GM19452 (cell line): Measurements from ENCODE around the gene PAM16.

Source experiments
- ATAC-seq: cut with Tn5 transposase; IDR thresholded peaks from one replicate; pipeline ENCODE4 v1.9.1; 2021; ENCODE audit not compliant: unreplicated experiment

PAM16 gene

DNA sequence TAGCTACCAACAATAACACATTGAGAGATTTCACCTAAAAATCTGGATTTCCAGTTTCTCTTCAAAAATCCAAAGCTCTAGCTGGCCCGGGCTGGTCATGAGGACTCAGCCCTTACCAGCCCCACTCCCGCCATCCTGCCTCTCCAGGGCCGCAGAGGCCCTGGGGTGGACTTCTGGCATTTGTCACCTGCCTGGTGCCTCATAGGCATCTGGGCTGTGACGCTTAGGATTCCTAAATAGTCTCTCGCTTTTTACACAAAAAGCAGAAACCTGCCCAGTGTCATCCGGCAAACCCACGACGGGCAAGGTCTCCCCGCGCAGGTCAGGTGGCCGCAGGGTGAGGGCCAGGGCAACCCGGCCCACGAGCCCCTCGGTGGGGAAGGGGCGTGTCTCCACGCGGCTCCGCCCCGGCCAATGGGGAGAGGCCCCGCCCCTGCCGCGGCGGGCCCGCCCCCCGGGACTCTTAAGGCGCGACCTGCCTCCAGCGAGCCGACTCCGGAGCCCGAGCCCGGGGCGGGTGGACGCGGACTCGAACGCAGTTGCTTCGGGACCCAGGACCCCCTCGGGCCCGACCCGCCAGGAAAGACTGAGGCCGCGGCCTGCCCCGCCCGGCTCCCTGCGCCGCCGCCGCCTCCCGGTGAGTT lies 20.4 kb upstream of the PAM16 start, which contains the start of gene VASN:
VASN (plus strand) TSS at position 492 of the 644 bp plus-strand sequence. CDS start 9,030 bp downstream, outside the sequence.
- ATAC-seq: peak; percentile 61

GRCh38 chr16:4370570-4371356 lies 19.6 kb upstream of the PAM16 start:
- no peak for ATAC-seq

DNA sequence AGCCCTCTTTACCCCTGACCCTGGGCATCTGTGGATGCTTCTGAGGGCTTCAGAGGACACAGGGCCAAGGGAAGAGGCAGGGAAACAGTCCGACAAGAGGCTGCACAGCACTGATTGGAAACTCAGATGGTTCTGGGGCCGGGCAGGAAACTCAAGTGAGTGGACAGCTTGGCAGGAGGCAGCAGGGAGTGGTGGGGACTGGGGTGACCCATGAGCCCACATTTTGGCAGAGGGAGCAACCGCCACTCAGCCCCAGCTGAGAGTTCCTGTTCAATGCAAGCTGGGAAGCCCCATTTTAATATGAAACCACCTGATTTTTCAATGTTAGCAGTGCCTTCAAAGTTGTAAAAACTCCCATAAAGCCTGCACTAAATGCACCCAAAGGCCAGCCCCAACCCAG lies 19.0 kb upstream of the PAM16 start:
- no peak for ATAC-seq

DNA sequence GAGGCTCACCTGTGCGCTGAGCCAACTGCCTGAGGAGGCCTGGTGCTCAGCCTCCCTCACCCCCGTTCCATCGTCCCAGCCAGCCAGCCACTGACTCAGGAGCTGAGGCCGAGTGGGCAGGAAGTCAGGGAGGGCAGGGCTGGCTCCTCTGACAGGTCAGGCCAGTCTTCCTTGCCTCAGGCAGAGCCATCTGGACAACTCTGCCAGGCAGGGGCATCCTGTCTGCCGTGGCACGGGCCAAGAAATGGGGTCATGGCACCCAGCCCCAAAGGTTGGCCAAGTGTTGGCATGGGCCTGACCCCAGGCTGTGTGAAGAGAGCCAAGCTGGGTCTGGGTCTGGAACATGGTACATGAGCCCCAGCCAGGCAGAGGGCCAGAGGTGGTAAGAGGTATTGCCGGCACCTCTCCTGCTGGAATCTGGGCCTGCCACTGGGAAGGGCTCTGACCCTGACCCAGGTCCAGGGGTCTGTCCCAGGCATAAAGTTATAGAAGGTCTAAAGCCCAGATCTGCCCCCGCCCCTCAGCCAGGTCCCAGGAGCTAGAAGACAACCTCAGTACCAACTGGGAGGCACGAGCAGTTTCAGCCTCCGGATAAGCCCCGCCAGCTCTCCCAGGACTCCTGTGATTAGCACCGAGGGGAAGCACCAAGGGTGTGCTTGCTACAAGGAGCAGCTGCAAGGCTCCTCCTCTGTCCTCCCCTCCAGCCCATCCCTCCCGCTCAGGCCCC lies 18.0 kb upstream of the PAM16 start:
- no peak for ATAC-seq

GRCh38 chr16:4367393-4367856 lies 16.3 kb upstream of the PAM16 start:
- ATAC-seq: no peak

DNA sequence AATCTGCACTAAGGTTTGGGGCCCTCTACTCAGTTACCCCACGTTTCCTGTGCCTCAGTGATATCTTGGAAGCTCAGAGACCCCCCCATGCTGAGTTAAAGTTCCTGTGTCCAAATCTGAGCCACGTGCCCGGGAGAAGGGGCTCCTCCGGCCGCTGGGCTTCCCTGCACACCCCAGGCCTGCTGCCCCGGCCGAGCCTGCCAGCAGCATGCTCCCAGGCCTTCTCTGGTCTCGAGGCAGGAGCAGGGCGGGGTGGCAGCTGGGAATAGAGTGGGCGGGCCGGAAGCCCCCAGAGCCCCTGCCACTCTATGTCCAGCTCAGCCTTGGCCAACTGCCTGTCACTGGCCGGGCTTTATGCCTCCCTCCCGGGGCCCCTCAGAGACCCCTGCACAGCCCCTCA lies 14.9 kb upstream of the PAM16 start:
- ATAC-seq: no peak

- ATAC-seq: no peak
Observed at GRCh38 chr16:4365615-4366014, 14.5 kb upstream of the PAM16 start.

- no peak for ATAC-seq
Observed at GRCh38 chr16:4365014-4365406, 13.9 kb upstream of the PAM16 start.

DNA sequence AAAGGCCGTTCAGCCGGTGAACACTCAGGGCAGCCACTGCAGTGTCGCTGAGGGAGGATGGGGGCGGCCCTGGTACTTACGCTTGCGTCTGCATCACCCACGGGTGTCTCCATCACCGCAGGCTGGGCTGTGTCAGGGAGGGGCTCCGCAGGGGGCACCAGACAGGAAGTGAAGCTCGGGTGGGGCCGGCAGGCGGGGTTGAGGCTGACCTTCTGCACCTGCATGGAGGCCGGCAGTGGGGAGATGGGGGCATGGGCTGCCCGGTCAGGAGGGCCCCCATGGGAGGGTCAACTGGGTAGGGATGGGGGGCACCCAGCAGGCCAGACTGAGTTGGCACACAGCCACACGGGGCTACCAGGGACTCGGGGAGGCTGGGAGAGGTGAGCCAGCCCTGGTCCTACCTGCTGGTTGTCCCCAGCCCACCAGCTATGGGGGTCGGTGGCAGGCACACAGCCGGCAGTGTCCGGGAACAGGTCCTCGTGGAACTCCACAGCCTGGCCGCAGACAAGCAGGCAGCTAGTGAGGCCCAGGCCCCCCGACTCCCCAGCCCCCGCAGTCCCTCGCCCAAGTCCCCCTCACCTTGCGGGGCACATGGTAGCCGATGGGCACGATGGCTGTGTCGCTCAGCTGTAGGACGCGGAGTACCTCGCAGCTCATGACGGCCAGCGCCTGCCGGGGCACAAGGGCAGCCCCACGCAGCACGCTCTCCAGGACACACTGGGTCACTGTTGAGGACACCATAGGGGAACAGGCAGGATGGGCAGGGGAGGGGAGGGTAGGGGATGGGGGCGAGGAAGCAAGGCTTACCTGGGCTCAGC lies 13.3 kb upstream of the PAM16 start:
- ATAC-seq: no peak

DNA sequence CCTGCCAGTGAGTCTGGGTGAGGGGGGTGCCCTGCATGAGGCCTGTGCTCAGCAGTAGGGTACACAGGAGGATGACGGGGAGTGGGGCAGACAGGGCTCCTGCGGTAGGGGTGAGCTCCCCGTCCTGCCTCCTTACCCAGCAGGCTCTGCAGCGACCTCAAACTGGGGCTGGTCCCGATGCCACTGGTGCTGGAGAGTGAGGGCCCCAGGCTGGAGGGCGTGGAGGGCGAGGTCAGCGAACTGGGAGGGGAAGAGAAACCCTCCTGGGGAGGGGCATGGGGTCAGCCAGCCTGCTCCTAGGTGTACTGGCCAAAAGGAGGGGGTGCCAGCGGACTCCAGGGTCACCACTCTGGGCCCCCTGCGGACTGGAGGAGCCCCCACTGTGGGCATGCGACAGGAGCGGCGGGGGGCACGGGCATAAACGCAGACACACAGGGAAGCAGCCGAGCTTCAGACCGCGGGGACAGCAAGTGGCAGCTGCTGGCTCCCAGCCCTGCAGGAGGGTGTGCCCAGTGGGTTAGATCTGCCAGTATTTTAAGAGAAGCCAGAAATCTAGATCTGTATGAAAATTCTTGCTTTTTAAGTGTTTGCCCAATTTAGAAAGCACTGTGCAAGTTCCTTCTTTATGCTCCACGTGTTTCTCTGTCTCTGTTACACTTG lies 11.5 kb upstream of the PAM16 start:
- no peak for ATAC-seq

GRCh38 chr16:4361944-4362311 lies 10.8 kb upstream of the PAM16 start:
- no peak for ATAC-seq

GRCh38 chr16:4361033-4361943 lies 10.2 kb upstream of the PAM16 start:
- no peak for ATAC-seq

DNA sequence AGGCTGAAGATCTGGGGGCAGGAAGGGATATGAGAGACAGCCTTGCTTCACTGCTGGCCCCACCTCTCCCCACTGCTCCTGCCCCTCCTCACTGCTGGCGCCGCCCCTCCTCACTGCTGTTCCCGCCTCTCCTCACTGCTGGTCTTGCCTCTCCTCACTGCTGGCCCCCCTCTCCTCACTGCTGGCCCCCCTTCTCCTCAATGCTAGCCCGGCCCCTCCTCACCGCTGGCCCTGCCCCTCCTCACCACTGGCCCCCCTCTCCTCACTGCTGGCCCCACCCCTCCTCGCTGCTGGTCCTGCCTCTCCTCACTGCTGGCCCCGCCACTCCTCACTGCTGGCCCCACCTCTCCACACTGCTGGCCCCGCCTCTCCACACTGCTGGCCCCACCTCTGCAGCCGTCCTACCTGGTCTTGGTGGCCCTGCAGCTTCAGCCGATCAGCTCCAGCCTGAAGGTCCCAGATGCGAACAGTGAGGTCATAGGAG lies 9.5 kb upstream of the PAM16 start:
- ATAC-seq: no peak

DNA sequence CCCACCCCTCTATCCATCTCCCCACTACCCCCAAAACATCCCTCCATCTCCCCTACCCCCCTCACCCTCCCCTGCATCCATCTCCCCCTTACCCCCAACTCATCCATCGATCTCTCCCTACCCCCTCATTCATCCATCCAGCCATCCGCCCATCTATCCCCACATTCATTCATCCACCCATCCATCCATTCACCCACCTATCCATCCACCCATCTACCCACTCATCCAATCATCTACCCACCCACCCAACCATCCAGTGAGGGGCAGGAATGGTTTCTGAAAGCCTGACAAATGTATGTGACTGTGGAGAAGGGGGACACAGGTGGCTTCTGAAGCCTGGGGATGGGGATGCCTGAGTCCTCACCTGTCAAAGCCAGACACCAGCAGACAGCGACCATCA lies 8.8 kb upstream of the PAM16 start:
- ATAC-seq: no peak

- no peak for ATAC-seq
Observed at GRCh38 chr16:4358831-4359561, 7.9 kb upstream of the PAM16 start.

DNA sequence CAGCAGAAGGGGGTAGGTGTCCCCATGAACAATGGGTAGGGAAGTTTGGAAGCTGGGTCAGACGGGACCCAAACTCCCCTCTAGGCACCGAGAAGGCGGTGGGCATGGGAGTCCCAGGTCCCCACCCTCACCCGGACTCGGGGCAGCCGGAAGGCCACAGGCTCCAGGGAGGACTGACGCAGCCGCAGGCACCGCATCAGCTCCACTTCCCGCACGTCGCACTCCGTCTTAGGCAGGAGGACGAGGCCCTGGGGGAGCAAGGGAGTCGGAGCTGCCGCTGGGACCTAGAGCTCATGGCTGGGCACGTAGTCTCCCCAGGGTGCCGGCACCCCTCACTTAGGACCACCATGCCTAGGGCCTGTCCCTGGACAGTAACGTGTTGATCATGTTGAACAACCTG lies 7.1 kb upstream of the PAM16 start:
- ATAC-seq: no peak

GRCh38 chr16:4356820-4357219 lies 5.7 kb upstream of the PAM16 start:
- ATAC-seq: no peak

DNA sequence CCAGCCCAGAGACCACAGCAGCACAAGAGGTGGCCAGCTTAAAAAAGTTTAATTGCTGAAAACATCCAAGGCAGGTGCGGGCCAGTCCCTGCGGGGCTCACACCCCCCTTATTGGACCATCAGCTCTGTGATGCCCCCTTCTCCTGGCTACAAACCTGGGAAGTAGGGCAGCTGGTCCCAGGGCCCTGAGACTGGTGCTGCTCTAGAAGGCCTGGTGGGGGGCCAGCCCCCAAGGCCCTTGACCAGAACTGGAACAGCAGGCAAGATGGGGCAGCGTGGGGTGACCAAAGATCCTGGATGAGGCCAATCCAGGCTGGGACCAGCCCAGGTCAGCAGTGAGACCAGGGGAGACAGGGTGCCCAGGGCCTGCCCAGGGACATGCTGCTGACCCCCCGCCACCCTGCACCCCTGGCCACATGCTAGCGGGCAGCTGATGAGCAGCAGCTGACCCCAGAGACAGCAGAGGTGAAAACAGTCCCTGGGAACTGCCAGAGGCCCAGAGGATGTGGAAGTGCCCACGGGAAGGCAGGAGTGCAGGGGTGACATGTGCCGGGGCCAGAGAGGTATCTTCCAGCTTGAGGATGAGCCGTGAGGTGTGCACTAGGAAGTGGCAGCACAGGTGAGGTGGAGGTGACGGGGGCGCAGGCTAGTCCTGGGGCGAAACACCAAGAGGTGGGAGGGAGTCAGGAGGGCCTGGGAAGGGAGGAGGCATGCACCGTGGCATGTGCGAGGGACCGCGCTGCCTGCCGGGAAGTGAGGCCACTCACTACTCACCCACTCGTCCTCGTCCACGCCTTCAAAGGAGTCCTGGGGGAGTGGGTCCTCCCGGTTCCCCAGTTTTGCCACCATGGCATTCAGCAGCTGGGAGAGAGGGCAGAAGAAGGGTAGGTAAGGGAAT lies 3.6 kb upstream of the PAM16 start:
- ATAC-seq: no peak
